Stimulated activated CD8-positive, alpha-beta memory T cell treated with anti-CD3 and anti-CD28 coated beads, Interleukin-15, amount 100 ng/mL, for 48 hours (primary cell): ENCODE data around the gene GALNS.
"Not testable (repeated sequence)": the region's sequence is repeated elsewhere in the genome, so short reads cannot be mapped to it uniquely, and the experiment has no call there.

Experiments
- DNase-seq, 2 donors: peaks; one replicate each; pipeline ENCODE4 v3.0.0-alpha.2; 2020; ENCODE audit warnings: low read depth in 2 of 2

GALNS gene

DNA sequence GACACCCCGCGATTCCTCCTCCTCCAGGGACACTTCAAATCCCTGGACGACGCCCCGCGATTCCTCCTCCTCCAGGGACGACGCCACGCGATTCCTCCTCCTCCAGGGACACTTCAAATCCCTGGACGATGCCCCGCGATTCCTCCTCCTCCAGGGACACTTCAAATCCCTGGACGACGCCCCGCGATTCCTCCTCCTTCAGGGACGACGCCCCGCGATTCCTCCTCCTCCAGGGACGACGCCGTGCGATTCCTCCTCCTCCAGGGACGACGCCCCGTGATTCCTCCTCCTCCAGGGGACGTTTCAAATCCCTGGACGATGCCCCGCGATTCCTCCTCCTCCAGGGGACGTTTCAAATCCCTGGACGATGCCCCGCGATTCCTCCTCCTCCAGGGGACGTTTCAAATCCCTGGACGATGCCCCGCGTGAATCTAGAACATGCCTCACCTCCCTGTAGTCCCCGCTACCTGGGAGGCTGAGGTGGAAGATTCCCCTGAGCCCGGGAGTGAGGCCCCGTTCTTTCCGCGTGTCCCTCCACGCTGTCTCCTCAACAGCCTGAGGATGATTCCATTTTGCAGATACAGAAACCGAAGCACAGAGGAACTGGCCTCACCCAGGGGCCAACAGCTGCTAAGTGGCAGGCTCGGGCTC lies 33.1 kb upstream of the GALNS start:
- not testable (repeated sequence) for DNase-seq

DNA sequence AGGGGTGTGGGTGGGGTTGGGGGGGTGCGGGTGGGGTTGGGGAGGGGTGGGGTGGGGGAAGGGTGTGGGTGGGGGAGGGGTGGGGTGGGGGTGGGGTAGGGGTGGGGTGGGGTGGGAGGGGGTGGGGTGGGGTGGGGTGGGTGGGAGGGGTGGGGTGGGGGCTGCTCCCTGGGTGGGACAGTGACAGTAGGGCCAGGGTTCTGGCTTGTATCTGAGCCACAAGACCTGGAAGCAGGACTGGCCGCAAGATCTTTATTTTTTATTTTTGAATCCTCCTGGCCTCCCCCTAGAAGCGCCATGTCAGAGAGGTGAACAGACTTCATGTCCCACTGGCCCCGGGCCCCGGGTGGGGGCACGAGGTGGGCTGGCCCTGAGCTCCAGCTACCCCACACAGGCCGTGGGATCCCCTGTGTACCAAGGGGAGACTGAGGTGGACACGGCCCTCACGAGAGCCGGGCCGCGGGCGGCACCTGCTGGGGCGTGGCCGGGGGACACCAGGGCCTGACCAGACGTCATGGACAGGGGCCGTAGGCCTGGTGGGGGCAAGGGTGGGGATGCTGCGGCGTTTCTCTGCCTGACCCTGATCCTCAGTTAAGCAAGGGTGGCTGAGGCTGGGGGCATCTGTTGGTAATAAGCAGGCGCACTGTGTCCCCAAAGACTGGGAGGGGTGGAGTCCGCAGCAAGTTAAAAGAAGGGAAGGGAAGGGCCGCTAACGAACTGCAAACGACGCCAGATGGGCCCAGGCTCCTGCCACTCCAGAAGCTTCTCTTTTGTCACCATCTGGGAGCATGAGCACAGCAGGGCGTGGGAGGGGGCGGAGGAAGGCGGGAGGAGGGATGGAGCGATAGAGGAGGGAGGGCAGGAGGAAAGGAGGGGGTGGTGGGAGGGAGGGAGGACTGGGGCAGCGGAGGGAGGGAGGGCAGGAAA lies 32.0 kb upstream of the GALNS start:
- DNase-seq = no peak

DNA sequence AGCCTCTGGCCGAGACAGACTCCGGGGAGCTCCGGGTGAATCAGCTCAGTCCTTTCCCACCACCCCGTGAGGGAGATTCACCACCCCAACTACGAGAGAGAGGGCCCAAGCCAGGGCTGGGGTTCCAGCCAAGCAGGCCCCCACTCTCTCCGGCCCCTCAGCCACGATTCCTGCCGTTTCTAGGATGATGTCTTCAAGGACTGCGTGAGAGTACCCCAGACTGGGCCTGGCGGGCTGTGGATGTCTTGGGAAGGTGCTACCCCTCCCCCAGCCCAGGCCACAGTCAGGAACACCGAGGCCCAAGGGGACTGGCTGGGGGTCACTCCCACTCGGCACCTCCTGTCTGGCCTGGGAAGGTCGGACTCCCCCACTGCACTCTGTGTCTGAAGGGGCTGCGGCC lies 31.3 kb upstream of the GALNS start:
- DNase-seq = no peak

DNA sequence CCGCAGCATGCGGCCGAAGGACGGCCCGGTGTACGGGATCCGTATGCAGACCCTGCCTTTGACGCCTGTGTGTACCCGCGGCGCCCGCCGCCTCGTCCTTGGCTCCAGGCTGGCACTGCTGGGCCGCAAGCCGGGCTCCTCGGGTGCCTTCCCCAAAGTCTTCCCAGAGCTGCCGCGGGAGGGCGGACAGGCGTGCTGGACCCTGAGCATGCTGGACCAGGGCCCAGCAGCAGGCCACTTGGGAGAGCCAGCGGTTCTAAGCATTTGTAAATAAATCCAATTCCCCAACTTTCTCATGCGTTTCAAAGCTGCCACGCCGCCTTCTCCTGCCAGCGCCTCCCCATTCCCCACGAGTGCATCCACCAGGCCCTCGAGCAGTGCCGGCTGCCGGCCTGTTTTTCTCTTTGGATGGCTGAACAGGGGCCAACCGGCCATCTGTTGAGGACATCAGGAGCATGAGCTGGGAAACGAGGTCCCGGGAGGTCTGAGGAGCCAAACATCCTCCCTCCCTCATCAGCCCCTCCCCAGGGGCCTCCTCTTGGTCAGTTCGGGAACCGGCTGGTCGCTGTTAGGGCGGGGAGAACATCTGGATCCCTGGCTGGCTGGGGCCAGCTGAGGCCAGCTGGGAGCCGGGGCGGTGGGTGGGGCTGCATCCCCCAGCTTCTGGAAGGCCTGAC lies 30.2 kb upstream of the GALNS start:
- DNase-seq = no peak

DNA sequence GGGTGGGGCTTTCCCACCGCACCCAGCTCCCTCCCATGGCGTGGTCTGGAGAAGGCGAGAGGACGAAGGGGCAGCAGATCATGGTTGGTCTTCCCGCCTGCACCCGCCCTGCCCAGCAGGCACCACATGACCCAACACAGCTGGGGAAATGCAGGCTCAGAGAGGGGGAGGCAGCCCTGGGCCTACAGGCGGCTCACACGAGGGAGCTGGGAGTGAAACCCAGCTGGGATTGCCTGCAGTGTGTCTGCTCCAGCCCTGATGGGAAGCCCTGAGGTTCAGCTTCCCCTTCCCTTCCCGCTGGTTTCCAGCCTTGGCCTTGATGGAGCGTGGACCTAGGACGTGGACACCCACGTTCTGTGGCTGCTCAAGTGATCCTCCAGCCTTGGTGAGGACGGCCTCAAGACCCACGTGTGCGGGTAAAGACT lies 29.7 kb upstream of the GALNS start:
- no peak for DNase-seq

DNA sequence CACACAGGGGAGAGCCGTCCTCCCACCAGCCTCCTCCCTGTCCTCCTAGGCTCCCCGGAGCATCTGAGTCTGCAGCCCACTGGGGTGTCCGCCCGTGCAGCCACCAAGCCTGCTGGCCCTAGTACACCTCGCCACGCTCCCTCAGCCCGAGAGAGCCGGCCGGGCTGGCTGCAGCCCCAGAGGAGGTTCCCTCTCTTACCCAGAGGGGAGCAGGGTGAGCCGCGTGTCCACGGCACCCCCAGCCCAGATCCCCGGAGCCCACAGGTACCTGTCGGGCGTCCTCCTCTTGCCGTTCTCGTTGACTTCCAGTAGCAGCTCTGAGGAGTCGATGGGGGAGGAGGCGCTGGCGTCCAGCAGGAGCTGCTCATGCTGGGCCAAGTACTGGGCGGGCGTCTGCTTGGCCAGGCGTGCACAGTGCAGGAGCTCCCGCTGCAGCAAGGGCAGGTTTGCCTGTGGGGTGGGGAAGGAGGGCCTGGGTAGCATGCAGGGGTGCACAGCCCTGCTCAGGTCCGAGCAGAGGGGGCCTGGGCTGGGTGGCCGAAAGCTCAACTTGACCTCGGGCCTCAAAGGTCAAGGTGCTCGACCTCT lies 29.0 kb upstream of the GALNS start:
- DNase-seq = no peak

DNA sequence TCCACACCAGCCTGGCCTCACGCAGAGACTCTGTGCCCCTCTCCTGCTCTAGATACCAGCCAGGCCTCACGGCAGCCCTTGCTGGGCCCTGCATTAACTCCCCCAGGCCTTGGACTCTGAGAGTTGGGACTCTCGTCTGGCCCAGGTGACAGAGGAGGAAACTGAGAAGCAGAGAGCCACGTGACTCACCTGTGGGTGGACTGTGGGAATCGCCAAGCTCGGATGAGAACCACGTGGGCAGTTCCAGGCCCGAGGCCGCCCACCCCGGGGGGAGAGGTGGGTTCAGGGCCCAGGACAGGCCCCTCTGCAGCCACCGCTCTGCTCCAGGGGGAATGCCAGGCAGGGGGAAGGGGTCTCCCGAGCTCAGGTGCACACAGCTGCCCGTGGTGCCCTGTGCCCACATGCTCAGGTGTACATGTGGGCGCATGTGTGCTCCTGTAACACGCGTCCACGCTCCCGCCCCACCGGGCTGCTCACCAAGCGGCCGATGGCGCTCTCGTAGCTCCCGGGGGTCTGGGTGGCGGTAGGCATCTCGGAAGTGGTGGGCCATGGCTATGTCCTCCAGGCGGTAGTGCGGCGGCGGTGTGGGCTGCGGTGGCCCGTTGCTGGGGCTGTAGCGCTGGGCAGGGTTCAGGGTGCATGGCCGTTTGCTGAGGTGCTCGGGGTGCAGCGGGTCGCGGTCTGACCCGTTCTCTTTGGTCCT lies 28.0 kb upstream of the GALNS start:
- no peak for DNase-seq

DNA sequence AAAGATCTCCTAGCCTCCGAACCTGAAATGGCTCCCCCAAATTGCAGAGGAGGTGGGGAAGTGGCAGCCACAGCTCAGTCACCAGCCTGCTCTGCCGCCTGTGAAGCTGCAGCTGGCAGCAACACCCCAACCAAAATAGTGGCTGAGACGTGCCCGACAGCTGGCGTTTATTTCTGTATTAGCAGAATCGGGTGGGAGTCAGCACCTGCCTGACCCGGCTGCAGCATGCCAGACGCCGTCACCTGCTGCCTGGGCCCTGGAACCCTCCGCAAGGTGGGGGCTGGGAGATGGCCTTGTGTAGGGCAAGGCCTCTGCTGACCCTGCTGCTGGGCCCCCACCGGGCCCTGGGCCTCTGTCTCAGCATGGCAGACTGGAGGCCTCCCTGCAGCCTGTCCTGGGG lies 27.2 kb upstream of the GALNS start:
- no peak for DNase-seq

DNA sequence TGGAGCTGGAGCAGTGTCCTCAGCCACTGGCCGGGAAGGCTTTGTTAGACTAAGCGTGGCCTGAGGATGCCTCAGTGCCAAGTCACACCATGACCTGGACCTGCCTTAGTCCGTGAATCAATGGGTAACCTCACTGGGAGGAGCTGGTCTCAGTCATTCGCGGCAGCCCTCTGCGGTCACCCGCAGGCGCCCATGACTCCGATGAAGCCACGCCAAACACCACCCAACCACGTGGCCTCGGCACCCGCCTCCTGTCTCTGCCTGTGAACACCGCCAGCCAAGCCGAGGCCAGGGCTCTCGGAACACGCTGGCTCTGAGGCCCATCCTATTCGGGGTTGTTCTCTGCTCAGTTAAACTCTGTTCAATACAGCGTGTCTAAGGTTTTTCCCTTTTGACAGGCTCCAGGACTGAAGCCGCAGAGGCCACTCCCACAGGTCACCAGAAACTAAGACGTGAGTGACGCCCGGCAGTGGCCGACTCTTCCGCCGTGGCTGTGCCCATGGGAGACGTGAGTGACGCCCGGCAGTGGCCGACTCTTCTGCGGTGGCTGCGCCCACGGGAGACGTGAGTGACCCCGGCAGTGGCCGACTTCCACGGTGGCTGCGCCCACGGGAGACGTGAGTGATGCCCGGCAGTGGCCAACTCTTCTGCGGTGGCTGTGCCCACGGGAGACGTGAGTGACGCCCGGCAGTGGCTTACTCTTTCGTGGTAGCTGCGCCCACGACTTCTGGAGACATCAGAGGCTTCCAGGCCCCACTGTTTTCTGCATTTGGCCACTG lies 26.6 kb upstream of the GALNS start:
- DNase-seq = no peak

DNA sequence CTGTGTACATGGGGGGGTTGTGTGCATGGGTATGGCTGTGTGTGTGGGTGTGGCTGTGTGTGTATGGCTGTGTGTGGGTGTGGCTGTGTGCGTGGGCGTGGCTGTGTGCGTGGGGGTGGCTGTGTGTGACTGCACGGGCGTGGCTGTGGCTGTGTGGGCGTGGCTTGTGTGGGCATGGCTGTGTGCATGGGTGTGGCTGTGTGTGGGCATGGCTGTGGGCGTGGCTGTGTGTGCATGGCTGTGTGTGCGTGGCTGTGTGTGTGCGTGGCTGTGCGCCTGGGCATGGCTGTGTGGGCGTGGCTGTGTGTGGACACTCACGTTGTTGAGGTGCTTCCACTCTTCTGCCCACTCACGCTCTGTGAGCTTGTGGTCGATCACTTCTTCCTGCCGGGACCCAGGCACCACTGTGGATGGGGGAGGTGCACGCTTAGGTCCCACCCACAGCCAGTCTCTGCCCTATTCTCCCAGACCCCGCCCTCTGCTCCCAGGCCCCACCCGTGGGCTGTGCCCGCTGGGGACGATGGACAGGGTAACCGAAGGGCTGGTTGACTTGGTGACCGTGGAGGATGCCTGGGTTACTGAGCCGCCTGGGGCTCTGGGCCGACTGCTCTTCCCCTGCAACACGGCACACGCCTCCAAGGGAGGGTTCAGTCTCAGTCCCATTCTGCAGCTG lies 25.7 kb upstream of the GALNS start:
- no peak for DNase-seq

DNA sequence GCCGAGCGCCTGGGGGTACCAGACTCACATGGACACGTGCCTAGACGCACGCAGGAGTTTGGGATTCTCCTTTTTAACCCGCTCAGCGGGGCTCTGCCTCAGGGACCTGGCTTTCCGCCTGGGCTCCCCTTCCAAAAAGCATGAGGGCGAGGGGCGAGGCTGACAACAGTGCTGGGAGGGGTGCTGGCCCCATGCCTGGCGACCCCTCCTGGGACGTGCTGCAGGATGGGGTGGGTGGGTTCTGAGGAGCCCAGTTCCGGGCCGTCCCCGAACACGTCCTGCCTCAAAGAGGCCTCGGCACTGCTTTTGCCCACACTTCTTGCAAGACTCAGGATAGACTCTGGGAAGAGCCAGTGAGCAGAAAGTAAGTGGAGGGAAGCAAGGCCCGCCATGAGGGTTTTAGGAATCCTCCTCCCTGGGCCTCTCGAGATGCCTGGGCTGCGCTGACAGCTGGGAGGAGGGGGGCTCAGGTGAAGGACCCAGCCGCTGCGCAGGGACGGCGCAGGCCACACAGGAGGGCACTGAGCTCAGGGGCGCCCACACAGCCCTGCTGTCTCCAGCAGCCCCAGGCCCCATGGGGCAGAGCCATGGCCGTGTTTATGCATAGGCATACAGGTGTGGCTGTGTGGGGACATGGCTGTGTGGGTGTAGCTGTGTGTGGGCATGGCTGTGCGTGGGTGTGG lies 25.1 kb upstream of the GALNS start:
- no peak for DNase-seq

DNA sequence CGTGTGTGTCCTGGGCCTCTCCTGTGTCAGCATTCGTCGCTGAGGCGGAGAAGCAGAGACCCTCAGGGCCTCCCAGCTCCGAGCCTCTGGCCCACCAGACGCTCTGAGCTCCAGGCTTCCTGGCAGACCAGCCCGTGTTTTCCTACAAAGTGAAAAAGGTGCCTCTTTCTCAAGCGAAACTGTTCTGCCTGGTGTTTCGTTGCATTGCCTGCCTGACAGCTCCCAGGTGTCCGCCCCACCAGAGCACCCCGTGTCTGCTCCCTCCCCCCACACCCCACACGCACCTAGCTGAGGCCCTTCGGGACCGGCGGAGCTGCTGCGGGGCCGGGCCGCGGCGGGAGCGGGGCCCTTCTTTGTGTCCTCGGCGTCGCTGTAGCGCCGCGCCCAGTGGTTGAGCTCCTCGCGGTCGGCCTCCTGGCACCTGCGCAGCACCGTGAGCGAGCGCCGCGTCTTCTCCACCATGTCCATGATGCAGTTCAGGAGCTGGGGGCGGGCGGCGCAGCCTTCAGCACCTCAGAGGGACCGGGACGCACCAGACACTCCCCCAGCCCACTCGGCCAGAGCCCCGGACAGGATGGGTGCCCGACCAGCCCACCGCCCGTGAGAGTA lies 24.4 kb upstream of the GALNS start:
- DNase-seq = no peak

DNA sequence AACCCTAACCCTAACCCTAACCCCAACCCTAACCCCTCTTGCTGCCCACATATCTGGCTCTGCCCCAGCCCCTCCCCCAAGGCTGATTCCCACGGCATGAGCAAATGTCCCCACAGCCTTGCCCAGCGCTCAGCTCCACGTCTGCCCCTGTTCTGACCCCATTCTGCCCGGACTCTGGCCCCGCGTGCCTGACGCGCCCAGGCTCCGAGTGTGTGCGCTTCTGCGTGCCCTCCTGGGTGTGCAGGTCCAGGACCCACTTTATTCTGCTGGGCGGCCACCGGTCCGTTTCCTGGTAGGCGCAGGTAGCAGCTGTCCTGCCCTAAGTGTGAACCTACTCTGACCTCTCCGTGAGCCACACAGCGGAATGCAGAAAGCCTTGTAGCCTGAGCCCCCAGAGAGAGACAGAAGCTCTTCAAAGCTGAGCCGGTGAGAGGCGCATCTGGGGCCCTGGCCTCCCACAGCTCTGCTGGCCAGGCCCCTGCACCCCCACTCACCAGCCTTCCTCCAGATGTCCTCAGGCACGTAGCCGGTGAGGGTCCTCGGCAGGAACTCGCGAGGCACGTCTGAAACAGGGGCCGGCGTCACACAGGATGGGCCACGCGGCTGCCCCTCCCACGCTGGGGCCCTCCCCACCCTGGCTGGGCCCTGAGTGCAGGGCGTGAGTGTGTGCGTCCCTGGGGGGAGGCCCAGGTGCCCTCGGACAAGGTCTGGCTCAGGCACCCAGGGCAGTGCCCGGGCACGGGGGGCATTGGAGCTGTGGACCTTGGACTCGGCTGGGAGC lies 23.7 kb upstream of the GALNS start:
- DNase-seq = no peak

DNA sequence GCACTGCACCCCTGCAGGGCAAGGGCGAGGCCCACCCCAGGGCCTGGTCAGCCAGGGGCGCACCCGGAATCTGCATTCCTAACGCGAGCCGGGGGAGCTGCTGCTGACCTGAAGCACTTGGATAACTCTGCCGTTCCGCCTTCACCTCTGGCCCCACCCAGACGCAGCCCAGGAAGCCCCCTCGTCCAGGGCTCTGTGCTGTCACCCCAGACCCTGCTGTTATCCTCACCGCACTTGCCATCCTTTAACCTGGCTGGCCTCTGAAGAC lies 23.0 kb upstream of the GALNS start:
- no peak for DNase-seq

DNA sequence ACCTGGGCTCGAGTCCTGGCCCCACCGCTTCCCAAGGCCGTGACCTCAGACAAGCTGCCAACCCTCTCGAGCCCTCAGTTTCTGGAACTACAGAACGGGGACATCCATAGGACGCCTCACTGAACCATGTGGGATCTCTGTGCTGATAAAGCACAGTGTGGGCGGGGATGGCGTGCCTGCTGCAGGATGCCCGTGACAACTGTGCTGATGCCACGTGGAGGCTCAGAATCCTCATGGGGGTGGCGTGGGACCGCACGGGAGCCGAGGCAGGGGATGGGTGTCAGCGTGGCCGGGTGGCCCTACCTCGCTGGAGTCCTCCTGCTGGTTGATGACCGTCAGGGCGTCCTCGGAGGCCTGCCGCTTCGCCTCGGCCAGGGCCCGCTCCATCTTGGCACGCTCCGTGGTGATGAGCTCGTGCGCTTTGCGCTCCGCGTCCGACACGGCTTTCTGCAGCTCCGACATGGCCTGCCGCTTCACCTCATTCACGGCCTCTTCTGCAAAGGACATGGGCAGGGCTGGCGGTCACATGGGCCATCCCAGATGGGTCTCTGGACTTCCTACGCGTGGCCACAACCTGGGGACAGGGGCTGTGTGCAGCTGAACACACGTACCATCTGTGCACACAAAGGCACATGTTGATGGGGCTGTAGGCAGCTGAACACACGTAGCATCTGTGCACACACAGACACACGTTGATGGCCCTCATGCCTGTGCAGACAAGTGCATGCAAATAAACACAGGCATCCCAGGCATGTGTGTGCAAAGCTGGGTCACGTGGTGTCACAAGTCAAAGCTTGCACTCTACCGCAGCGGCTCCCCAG lies 22.4 kb upstream of the GALNS start:
- DNase-seq = no peak

DNA sequence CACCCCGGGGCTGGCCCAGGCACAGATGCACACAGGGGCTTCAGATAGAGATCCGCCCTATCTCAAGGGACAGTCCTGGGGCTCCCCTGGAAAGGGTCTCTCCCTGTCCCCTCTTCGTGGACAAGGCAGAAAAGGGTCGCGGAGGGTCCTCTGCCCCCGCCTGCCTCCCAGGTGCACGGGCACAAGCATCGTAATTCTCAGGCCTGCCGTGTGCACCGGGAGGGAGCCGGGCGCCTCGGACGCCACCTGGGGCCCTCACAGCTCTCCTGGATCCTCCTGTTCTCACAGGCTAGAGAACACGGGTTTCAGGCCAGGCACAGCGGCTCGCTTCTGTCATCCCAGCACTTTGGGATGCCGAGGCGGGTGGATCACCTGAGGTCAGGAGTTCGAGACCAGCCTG lies 21.6 kb upstream of the GALNS start:
- no peak for DNase-seq

DNA sequence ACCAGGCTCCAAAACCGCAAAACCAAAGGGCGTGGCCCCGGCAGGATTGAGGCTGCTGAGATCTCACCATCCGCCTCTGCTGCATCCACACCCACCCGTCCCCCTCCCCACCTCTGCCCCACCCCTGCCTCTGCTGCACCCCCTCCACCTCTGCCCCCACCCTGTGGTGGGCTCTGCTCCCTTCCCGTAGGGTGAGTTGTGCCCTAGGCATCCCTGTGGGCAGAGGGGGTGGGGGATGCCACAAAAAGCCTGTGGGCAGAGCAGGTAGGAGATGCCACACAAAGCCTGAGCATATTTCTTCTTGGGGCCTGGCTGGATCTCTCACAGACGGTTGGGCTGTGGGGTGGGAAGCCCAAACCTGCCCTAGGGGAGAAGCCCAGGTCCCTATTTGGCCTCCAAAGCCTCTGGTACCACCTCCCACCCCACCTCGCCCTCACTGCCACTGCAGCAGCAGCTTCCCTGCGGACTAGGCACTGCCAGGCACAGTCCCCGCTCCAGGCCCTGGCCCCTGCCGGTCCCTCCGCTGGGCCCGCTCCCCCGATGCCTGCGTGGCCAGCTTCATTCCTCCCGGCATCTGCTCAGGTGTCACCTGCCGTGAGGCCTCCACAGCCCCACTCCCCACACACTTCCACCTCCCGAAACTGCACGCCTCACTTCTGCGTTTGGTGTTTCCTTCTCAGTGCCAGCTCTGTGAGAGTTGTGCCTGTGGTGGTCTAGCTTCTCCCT lies 21.0 kb upstream of the GALNS start:
- DNase-seq = no peak
